AG09319 (cell line): ENCODE data around the gene UNC93A.

Source experiments
- DNase-seq: peaks from one replicate; pipeline ENCODE4 v3.0.0-alpha.2; 2010; ENCODE audit warnings: low read depth; ENCODE audit errors: extremely low read depth
- CTCF ChIP-seq: IDR thresholded peaks from 2 replicates; pipeline ENCODE4 v1.5.1; 2011; ENCODE audit warnings: low read depth, mild to moderate bottlenecking, inconsistent platforms, low read length, moderate library complexity

Gene UNC93A

GRCh38 chr6:167294651-167295494 is 3.8 kb downstream of the UNC93A start:
- TF ChIP-seq CTCF, result no peak
- no peak for DNase-seq

- no peak for TF ChIP-seq CTCF
- no peak for DNase-seq
These were observed 4.6 kb downstream of the UNC93A start for GRCh38 chr6:167295495-167296292.

DNA sequence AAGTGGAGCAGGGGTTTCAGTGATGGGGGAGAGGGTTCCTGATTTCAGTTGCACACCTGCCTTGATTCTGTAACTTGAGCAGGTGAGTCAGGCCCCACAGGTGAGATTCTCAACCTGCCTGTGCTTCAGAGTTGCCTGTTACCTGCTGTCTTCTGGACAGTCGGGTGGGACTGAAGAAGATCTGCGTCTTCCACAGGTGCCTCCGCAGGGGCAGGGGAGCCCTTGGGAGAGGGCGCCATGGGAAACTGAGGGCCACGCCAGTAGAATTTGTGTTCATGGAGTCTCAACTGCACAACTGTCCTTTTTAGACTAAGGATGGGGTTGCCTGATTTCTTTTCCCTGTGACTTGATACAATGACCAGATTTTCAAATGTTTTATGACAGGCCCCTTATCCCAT is 5.2 kb downstream of the UNC93A start:
- no peak for TF ChIP-seq CTCF
- no peak for DNase-seq

GRCh38 chr6:167296902-167297301 is 5.8 kb downstream of the UNC93A start:
- DNase-seq, result no peak
- TF ChIP-seq CTCF, result no peak

GRCh38 chr6:167298127-167298526 is 7.0 kb downstream of the UNC93A start:
- no peak for TF ChIP-seq CTCF
- DNase-seq, result no peak

GRCh38 chr6:167299641-167300308 is 8.7 kb downstream of the UNC93A start:
- TF ChIP-seq CTCF, result no peak
- no peak for DNase-seq
